Measurements from ENCODE around the gene TEKT2.

Gene TEKT2, protein sequence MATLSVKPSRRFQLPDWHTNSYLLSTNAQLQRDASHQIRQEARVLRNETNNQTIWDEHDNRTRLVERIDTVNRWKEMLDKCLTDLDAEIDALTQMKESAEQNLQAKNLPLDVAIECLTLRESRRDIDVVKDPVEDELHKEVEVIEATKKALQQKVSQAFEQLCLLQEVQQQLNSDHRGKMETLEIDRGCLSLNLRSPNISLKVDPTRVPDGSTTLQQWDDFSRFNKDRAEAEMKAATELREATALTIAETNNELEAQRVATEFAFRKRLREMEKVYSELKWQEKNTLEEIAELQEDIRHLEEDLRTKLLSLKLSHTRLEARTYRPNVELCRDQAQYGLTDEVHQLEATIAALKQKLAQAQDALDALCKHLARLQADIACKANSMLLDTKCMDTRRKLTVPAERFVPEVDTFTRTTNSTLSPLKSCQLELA

DNA sequence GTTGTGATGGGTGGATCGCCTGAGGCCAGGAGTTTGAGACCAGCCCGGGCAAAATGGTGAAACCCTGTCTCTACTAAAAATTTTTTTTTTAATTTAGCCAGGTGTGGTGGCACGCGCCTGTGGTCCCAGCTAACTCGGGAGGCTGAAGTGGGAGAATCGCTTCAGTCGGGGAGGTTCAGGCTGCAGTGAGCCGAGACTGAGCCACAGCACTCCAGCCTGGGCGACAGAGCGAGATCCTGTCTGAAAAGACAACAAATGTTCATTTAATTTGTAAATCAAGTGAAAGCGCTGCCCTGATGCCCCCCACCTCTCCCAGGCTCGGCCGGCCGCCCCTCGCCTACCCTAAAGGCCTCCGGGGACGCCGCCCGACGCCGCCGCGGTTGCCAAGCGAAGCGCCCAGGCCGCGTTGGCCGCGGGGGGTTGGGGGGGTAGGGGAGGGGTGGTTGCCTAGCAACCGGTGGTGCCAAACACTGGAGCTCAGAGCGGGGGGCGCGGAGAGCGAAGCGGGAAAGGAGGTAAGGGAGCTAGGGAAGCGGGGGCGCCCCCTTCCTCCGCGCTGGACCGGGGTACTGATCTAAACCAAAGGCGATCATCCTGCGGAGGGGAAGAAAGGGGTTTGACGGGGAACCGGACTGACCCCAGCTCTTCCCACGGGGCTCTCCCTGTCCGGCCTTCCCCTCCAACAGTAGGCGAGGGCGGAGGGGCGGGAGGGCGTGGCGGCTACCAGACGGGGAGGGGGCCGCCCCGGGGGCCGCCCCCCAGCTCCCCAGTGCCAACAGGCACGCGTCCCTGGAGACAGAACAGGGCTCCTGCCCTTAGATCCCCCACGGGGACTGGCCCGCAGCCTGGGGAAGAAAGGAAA is at the start of gene TEKT2:
Gene TEKT2 (plus strand): TSS at position 460 of the 862 bp plus-strand sequence. CDS start 828 bp downstream, outside the sequence.
- DNase-seq (ENCODE audit: low read depth, low spot score): no peak

GRCh38 chr1:36034692-36035091 is 49.2 kb upstream of the TEKT2 start:
- DNase-seq (ENCODE audit: low read depth, low spot score): no peak

DNA sequence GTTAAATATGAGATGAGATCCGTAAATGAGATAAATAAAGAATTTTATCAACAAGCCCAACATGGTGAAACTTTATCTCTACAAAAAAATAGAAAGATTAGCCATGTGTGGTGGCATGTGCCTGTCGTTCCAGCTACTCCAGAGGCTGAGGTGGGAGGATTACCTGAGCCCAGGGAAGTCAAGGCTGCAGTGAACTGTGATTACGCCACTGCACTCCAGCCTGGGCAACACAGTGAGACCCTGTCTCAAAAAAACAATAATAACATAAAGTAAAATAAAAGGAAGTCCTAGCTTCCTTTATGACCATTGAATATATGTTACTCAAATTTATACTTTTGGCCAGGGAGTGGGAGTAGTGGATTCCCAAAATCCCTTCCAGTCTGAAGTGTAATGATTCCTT is 48.7 kb upstream of the TEKT2 start:
- no peak for DNase-seq (ENCODE audit: low read depth, low spot score)

DNA sequence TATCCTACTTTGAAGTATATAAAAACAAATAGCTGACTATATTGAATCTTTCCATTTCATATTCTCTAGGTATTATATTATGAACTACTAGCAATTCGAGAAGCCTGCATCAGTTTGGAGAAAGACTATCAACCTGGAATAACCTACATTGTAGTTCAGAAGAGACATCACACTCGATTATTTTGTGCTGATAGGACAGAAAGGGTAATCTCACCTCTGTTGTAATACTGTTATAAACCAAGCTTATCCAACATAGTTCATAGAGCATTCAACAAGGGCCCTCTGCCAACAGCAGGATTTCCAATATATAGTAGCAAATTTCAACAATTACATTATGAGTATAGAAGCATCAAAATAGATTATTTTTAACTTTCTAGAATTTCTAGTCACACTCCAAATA is 43.7 kb upstream of the TEKT2 start:
- no peak for DNase-seq (ENCODE audit: low read depth, low spot score)

GRCh38 chr1:36051821-36052220 is 32.1 kb upstream of the TEKT2 start:
- DNase-seq (ENCODE audit: low read depth, low spot score): no peak

GRCh38 chr1:36053978-36054377 is 29.9 kb upstream of the TEKT2 start:
- no peak for DNase-seq (ENCODE audit: low read depth, low spot score)

DNA sequence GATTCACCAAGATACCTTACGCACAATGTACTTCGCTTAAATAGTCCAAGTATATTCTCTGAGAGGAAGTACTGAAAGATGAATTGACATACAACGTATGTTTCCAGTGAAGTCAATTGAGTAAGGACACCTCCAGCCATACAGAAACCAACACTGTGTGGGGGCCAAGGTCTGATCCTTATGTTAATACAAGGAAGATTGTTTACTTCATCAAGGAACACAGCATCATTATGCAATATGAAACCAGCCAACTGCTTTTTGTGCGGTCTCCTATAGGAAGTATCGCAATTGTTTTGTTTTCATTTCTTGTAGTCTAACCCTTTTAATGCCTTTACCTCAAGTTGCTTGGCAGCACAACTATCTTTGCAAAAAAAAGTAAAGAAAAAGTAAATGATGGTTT is 28.2 kb upstream of the TEKT2 start:
- no peak for DNase-seq (ENCODE audit: low read depth, low spot score)

DNA sequence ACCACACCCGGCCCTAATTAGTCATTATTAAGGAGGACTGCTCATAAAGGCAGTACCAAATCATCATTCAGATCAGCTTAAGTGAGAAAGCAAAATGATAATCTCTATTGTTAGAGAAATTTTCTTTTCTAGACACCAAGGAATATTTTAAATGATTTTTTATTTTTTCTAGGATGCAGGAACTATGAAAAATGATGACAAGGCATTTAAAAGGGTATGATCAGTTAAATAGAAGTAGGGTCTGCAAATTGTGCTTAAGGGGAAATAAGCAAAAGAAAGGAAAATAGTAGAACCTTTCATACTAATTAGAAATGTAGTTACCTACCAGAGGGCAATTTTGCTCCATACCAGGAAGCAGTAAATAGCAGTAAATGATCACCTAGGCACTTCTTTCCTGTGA is 21.6 kb upstream of the TEKT2 start:
- DNase-seq (ENCODE audit: low read depth, low spot score): no peak

GRCh38 chr1:36067871-36068270 is 16.0 kb upstream of the TEKT2 start:
- no peak for DNase-seq (ENCODE audit: low read depth, low spot score)

- no peak for DNase-seq (ENCODE audit: low read depth, low spot score)
Measured at GRCh38 chr1:36068866-36069265, 15.0 kb upstream of the TEKT2 start.

- no peak for DNase-seq (ENCODE audit: low read depth, low spot score)
Measured at GRCh38 chr1:36070349-36070748, 13.5 kb upstream of the TEKT2 start.

DNA sequence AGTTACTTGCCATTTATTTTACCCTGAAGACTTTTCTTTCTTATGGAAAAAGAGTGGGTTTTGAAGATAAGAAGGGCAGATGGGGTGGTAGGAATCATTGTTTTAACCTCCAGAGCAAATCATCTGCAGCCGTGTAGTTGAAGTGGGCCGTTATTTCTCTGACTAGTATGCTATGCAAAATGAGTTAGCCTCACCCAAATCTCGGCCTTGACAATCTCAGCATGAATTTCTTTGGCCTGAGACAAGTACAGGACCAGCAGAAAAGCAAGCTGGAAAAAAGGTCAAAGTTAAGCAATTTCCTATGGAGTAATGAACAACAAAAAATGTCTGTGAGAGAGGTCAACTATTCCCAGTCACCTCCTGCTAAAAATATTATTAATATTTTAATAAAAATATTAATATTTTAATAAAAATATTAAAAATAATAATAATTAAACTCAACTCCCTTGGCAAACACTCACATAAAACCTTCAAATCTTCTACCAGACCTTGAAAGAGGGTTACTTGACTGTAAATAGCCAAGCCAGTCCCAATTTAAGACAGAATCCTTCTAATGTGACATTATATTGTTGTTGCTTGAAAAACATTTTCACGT is 6.8 kb upstream of the TEKT2 start:
- no peak for DNase-seq (ENCODE audit: low read depth, low spot score)

- no peak for DNase-seq (ENCODE audit: low read depth, low spot score)
Measured at GRCh38 chr1:36080236-36080635, 3.7 kb upstream of the TEKT2 start.

DNA sequence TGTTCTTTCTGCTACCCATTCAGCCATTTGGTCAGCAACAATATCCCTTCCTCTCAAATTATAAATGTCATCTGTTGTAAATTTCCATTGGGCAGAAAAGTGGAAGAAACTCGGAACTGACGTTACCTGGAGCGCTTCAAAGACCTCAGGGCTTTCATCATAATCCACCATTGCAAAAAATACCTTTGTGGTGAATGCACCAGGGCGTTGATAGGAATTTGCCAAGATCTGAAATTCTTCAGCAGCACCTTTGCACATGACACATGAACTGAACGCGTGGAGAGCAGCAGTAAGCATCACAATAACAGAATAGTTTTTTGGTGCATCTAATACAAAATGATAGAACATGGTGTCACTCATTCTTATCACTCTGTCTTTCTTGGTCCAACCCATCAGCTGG is 3.1 kb upstream of the TEKT2 start:
- DNase-seq (ENCODE audit: low read depth, low spot score): no peak

DNA sequence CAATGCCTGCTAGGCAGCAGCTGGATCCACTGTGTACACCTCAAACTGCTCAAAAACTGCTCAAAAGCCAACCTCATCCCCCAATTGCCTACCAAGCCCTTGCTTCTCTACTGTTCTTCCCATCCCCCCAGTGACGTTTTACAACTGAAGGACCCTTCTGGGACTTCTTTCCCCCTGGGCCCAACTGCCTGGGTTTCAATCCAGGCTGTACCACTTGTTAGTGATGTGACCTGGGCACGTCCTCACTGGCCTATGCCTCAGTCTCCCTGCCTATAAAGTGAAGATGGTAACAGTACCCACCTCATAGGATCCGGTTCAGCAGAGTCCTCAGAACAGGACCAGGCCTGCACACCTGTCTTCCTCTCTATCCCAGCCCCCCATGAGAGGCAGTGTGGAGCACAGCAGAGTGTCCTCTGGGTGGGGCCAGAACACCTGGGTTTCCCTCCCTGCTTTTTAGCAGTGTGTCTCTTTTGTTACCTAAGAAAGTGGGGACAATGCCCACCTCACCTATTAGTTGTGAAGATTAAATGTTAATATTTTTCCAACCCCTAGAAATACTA is 1.9 kb upstream of the TEKT2 start:
- no peak for DNase-seq (ENCODE audit: low read depth, low spot score)

GRCh38 chr1:36083219-36083618 is 675 bp upstream of the TEKT2 start:
- DNase-seq (ENCODE audit: low read depth, low spot score): no peak

DNA sequence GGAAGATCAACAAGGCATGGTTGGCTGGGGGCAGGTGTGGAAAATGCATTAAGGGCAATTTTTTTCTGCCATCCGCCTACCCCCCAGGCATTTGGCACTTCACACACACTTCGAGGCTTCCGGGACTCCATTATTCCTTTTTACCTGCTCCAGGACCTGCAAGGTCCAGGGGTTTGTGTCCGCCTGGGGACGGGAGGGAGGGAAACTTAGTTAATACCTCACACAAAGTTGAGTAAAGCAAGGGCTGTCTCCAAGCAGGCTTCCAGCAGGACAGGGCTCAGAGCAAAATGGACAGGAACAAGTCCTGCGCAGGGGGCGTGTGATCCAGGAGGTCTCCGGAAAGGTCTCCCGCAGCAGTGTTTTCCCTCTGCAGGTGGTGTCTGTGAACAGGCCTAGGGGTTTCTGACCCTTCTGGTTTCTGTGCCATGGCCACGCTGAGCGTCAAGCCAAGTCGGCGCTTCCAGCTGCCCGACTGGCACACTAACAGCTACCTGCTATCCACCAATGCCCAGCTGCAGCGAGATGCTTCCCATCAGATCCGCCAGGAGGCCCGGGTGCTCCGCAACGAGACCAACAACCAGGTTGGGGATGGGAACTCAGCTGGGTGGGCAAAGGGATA is 712 bp downstream of the TEKT2 start:
- no peak for DNase-seq (ENCODE audit: low read depth, low spot score)

DNA sequence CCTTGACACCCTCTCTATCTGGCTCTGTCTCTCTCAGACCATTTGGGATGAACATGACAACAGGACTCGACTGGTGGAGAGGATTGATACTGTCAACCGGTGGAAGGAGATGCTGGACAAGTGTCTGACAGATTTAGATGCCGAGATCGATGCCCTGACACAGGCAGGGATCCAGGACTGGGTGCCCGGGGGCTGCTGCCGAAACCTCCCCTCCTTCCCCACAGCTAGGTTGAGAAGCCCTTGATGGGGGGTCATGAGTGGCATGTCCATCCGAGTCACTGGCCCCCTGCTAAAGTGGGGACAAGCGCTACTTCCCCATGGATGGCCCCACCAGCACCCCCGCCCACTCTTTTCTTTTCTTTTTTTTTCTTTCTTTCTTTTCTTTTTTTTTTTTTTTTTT is 1.2 kb downstream of the TEKT2 start:
- no peak for DNase-seq (ENCODE audit: low read depth, low spot score)

DNA sequence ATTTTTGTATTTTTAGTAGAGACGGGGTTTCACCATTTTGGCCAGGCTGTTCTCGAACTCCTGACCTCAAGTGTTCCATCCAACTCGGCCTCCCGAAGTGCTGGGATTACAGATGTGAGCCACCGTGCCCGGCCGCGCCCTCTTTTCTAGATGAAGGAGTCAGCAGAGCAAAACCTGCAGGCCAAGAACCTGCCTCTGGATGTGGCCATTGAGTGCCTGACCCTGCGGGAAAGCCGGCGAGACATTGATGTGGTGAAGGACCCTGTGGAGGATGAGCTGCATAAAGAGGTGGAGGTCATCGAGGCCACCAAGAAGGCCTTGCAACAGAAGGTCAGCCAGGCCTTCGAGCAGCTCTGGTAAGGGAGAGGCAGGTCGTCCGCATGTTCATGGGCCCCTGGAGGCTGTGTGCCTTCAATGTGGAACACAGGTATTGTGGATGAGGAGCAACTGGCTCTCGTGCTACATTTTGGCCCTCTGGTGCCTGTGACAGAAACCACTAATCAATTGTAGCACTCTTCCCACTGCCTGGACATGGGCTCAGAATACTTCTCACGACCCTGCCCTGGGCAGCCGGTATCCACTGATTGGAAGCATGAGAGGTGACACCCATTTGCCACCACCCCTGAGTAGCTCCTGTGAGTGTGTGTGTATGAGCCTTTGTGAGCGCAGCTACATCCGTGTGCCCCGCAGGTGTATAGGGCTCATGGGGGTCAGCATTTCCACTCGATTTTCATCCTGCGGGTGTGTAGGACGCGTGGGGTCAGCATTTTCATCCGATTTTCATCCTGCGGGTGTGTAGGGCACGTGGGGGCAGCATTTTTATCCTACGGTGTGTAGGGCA is 2.0 kb downstream of the TEKT2 start:
- DNase-seq (ENCODE audit: low read depth, low spot score): no peak

GRCh38 chr1:36086529-36087232 is 2.8 kb downstream of the TEKT2 start:
- DNase-seq (ENCODE audit: low read depth, low spot score): no peak

Measured in iPS DF 19.7 (cell line).